T-cell (primary cell): ENCODE data around the gene KIF20B. TPM values are rescaled to one million over a fixed set of nuclear protein-coding genes. Genes with fewer than 3 reads are reported as not detected.

Experiments used
- ATAC-seq, 4 experiments: fragments of 200-7000 bp in 3 of 4; fragments of 150-1000 bp in 1 of 4; cut with Tn5 transposase; replicated peaks in 1 of 4; 1 replicate in 3 of 4; 2 replicates in 1 of 4; pipeline ENCODE4 v1.10.0; 2021; ENCODE audit warnings: moderate library complexity in 3 of 4, mild to moderate bottlenecking in 2 of 4, moderate number of reproducible peaks in 1 of 4
- CTCF ChIA-PET, 2 donors: fragments of 300-600 bp; sonication (Branson Sonifier 250); formaldehyde crosslinking; loops; one replicate each; lab custom pipeline; 2022; ENCODE audit warnings: antibody characterized with exemption in 2 of 2; lab: Charles Lee
- POLR2A ChIA-PET, 2 donors: fragments of 300-600 bp; sonication (Branson Sonifier 250); formaldehyde crosslinking; loops; one replicate each; lab custom pipeline; 2022; ENCODE audit warnings: antibody characterized with exemption in 2 of 2; lab: Charles Lee
- DNase-seq, 35 experiments: peaks; one replicate each; pipeline versions ENCODE4 v3.0.0 to v3.0.0-alpha.2; 2013 to 2023
- H3K27ac ChIP-seq: one replicate; pipeline ENCODE4 v1.5.1; 2013; ENCODE audit warnings: low read length
- H3K27me3 ChIP-seq, 2 experiments: replicated peaks in 1 of 2; 1 replicate in 1 of 2; 2 replicates in 1 of 2; pipeline versions ENCODE4 v1.6.1 to v1.7.0; 2013; ENCODE audit warnings: low read length in 1 of 2, mixed read lengths in 1 of 2; ENCODE audit not compliant: control insufficient read depth in 2 of 2, insufficient read depth in 2 of 2; ENCODE audit errors: extremely low read depth in 1 of 2
- H3K36me3 ChIP-seq, 2 donors: 1 replicate in 1 of 2; 2 replicates in 1 of 2; pipeline versions ENCODE4 v1.6.1 to v1.7.0; 2013; ENCODE audit warnings: low read length in 1 of 2; ENCODE audit not compliant: control insufficient read depth in 2 of 2, insufficient read depth in 1 of 2; ENCODE audit errors: extremely low read depth in 1 of 2
- H3K4me1 ChIP-seq, 2 experiments: 1 replicate in 1 of 2; 2 replicates in 1 of 2; pipeline versions ENCODE4 v1.6.1 to v1.7.0; 2013; ENCODE audit warnings: low read length in 2 of 2, mixed read lengths in 1 of 2; ENCODE audit not compliant: insufficient read depth in 2 of 2, control insufficient read depth in 1 of 2; ENCODE audit errors: extremely low read depth in 1 of 2
- H3K4me3 ChIP-seq, 2 donors: 1 replicate in 1 of 2; 2 replicates in 1 of 2; pipeline versions ENCODE4 v1.5.1 to v1.7.0; 2013; ENCODE audit warnings: mild to moderate bottlenecking in 2 of 2, low read length in 1 of 2, moderate library complexity in 1 of 2; ENCODE audit not compliant: control insufficient read depth in 1 of 2; ENCODE audit errors: extremely low read depth in 1 of 2
- H3K9me3 ChIP-seq: 2 replicates; pipeline ENCODE4 v1.7.0; 2013
- H3K27ac Mint-ChIP-seq, 2 donors: one replicate each; pipeline ENCODE4 v1.8.0; 2020 to 2021; ENCODE audit warnings: mild to moderate bottlenecking in 2 of 2, mixed read lengths in 2 of 2
- H3K27me3 Mint-ChIP-seq, 2 donors: one replicate each; pipeline ENCODE4 v1.8.0; 2021 to 2022; ENCODE audit warnings: mixed read lengths in 2 of 2
- H3K36me3 Mint-ChIP-seq: one replicate; pipeline ENCODE4 v1.8.0; 2021; ENCODE audit warnings: mixed read lengths
- H3K4me1 Mint-ChIP-seq, 3 donors: one replicate each; pipeline ENCODE4 v1.8.0; 2020 to 2022; ENCODE audit warnings: mixed read lengths in 3 of 3, mild to moderate bottlenecking in 1 of 3
- H3K4me3 Mint-ChIP-seq, 3 donors: one replicate each; pipeline ENCODE4 v1.8.0; 2020 to 2022; ENCODE audit warnings: mild to moderate bottlenecking in 3 of 3, mixed read lengths in 3 of 3, moderate library complexity in 3 of 3
- H3K9me3 Mint-ChIP-seq, 3 donors: one replicate each; pipeline ENCODE4 v1.8.0; 2020 to 2022; ENCODE audit warnings: mixed read lengths in 3 of 3
- WGBS: methylation state at CpG from one replicate; pipeline ENCODE4 v1.1.5; 2013; ENCODE audit warnings: missing lambda C conversion rate; ENCODE audit not compliant: insufficient coverage; 5-methylcytosine and 5-hydroxymethylcytosine counted together
- total RNA-seq, 35 experiments: library from RNA in 6 of 35; stranded (reverse) in 6 of 35; fragments of 120-200 nt in 1 of 35; gene quantifications; one replicate each; pipeline versions ENCODE4 v1.2.1 to v1.2.4 and lab custom pipeline; 2013 to 2026

KIF20B gene
- total RNA-seq, 5 donors from 2014 or later (not counting 1 experiment from before 2014, with no cell fraction given), result 17.6 to 21.5 (median 20.1) TPM

GRCh38 chr10:89773081-89773480 is 71.7 kb downstream of the KIF20B start:
- Histone ChIP-seq H3K4me1 (no peaks in the 10 kb centered on the region), H3K27me3 (no peaks in the 10 kb centered on the region), H3K27ac (no peak overlapping the region), H3K36me3 (peaks cover 0 to 8% of the 10 kb centered on the region in 2 donors), H3K4me3 (no peak overlapping the region), H3K9me3 (no peaks in the 10 kb centered on the region)
- Mint-ChIP-seq H3K9me3 (no peaks in the 10 kb centered on the region), H3K4me1 (no peaks in the 10 kb centered on the region), H3K36me3 (peaks cover 60% of the 10 kb centered on the region), H3K27ac (no peak overlapping the region), H3K27me3 (no peaks in the 10 kb centered on the region), H3K4me3 (no peak overlapping the region)
- no CpG with 5 or more reads among the region's 1 CpG for WGBS
- DNase-seq (no peak), ATAC-seq (no peak)
- ChIA-PET CTCF (no interaction called here), POLR2A (no interaction called here)

DNA sequence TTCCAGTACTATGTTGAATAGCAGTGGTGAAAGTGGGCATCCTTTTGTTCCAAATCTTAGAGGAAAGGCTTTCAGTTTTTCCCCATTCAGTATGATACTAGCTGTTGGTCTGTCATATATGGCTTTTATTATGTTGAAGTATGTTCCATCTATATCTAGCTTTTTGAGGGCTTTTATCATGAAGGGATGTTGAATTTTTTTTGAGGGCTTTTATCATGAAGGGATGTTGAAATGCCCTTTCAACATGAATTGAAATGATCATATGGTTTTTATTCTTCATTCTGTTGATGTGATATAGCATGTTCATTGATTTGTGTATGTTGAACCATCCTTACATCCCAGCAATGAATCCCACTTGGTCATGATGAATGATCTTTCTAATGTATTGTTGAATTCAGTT is 75.3 kb downstream of the KIF20B start:
- Mint-ChIP-seq H3K4me3 (no peak overlapping the region), H3K4me1 (no peaks in the 10 kb centered on the region), H3K27ac (no peak overlapping the region), H3K36me3 (peaks cover 55% of the 10 kb centered on the region), H3K27me3 (no peaks in the 10 kb centered on the region), H3K9me3 (no peaks in the 10 kb centered on the region)
- Histone ChIP-seq H3K27me3 (no peaks in the 10 kb centered on the region), H3K4me1 (no peaks in the 10 kb centered on the region), H3K4me3 (no peak overlapping the region), H3K27ac (no peak overlapping the region), H3K36me3 (peaks cover 1 to 3% of the 10 kb centered on the region in 2 donors), H3K9me3 (no peaks in the 10 kb centered on the region)
- ATAC-seq, result no peak
- CTCF ChIA-PET, result no interaction called here
- POLR2A ChIA-PET, result no interaction called here
- no peak for DNase-seq

DNA sequence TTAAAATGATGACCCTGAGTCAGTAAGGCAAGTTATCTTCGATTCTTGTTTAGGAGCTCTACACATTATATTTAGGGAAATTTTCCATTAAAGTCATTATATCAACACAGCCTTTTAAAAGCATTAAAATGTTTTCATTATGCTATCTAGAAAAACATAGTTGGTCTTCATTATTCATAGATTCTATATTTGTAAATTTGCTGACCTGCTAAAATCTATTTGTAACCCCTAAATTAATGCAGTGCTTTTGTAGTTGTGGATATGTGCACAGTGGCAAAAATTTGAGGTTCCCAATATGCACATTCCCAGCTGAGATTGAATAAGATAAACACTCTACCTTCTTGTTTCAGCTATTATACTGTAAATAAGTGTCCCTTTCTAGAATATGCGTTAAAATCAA is 81.1 kb downstream of the KIF20B start:
- Mint-ChIP-seq H3K27me3 (no peaks in the 10 kb centered on the region), H3K4me1 (no peaks in the 10 kb centered on the region), H3K9me3 (no peaks in the 10 kb centered on the region), H3K4me3 (no peak overlapping the region), H3K27ac (no peak overlapping the region), H3K36me3 (peaks cover 19% of the 10 kb centered on the region)
- Histone ChIP-seq H3K9me3 (no peaks in the 10 kb centered on the region), H3K4me1 (no peaks in the 10 kb centered on the region), H3K27ac (no peak overlapping the region), H3K36me3 (peaks cover 0 to 2% of the 10 kb centered on the region in 2 donors), H3K4me3 (no peak overlapping the region), H3K27me3 (no peaks in the 10 kb centered on the region)
- ATAC-seq (no peak), DNase-seq (no peak)
- ChIA-PET POLR2A (no interaction called here), CTCF (no interaction called here)
- no CpG with 5 or more reads among the region's 2 CpGs for WGBS

DNA sequence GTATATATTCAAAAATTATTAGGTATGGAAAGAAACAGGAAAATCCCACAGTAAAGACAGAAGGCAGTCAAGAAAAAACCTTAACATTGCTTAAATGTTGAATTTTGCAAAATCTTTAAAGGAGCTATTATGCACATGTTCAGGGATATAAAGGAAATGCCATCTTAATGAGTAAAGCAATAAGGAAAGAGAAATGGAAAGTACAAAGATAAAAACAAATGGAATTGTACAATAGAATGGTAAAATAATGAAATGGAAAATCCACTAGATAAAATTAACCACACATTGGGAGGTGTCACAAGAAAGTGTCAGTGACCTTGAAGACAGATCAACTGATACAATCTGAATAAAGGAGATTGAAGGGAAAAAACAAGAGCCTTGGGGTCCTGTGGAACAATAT is 82.0 kb downstream of the KIF20B start:
- no peaks in the 10 kb centered on the region for H3K4me1 Mint-ChIP-seq
- no peak for ATAC-seq
- Histone ChIP-seq H3K27me3 (no peaks in the 10 kb centered on the region), H3K27ac (no peak overlapping the region), H3K36me3 (peaks cover 0 to 2% of the 10 kb centered on the region in 2 donors), H3K4me3 (no peak overlapping the region), H3K4me1 (no peaks in the 10 kb centered on the region), H3K9me3 (no peaks in the 10 kb centered on the region)
- H3K27ac Mint-ChIP-seq, result no peak overlapping the region
- POLR2A ChIA-PET, result no interaction called here
- H3K36me3 Mint-ChIP-seq, result peaks cover 13% of the 10 kb centered on the region
- CTCF ChIA-PET, result interaction anchor here in 1 of 2 donors (0.5 kb wide), 1 partner anchor 304 kb away, joined by 8 read pairs; no protein-coding TSS in a partner anchor
- no peak overlapping the region for H3K4me3 Mint-ChIP-seq
- H3K27me3 Mint-ChIP-seq, result no peaks in the 10 kb centered on the region
- DNase-seq, result no peak
- no peaks in the 10 kb centered on the region for H3K9me3 Mint-ChIP-seq

DNA sequence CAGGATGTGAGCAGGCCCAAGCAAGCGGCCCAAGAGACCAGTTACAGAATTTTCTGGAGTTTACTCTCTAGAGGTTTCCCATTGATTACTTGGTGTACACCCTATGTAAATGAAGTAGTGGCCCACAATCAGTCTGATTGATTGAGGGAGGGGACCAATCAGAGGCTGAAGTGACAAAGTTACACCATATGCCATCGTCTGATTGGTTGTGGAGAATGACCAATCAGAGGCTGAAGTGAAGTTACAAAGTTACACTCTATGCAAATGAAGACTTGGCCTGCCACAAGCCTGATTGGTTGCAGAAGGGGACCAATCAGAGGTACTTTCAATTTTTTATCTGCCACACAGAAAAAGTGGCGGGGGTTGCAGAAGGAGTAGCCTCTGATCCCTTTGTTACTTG is 83.7 kb downstream of the KIF20B start:
- Mint-ChIP-seq H3K27ac (no peak overlapping the region), H3K9me3 (no peaks in the 10 kb centered on the region), H3K4me1 (peaks cover 0 to 5% (median 0%) of the 10 kb centered on the region in 3 donors), H3K27me3 (peaks cover 0 to 9% of the 10 kb centered on the region in 2 donors), H3K36me3 (peaks cover under 1% of the 10 kb centered on the region), H3K4me3 (no peak overlapping the region)
- Histone ChIP-seq H3K9me3 (no peaks in the 10 kb centered on the region), H3K36me3 (peaks cover 0 to 2% of the 10 kb centered on the region in 2 donors), H3K27me3 (peaks cover 0 to 6% of the 10 kb centered on the region in 2 experiments), H3K4me1 (peaks cover 0 to 4% of the 10 kb centered on the region in 2 experiments), H3K27ac (no peak overlapping the region), H3K4me3 (no peak overlapping the region)
- DNase-seq (no peak), ATAC-seq (no peak)
- CTCF ChIA-PET, result no interaction called here
- POLR2A ChIA-PET, result no interaction called here
- WGBS, result 100% methylated on average over 1 of the region's 3 CpGs

GRCh38 chr10:89789188-89789877 is 87.9 kb downstream of the KIF20B start:
- H3K9me3 ChIP-seq, result no peaks in the 10 kb centered on the region
- Mint-ChIP-seq H3K9me3 (no peaks in the 10 kb centered on the region), H3K27ac (no peak overlapping the region), H3K4me1 (peaks cover 0 to 5% (median 0%) of the 10 kb centered on the region in 3 donors), H3K27me3 (peaks cover 0 to 18% of the 10 kb centered on the region in 2 donors), H3K36me3 (no peaks in the 10 kb centered on the region), H3K4me3 (no peak overlapping the region)
- no peak overlapping the region for H3K4me3 ChIP-seq
- DNase-seq (no peak), ATAC-seq (no peak)
- WGBS, result 44% methylated on average over 5 of the region's 7 CpGs
- no peaks in the 10 kb centered on the region for H3K36me3 ChIP-seq
- H3K27ac ChIP-seq, result no peak overlapping the region
- ChIA-PET CTCF (no interaction called here), POLR2A (no interaction called here)
- H3K4me1 ChIP-seq, result peaks cover 0 to 4% of the 10 kb centered on the region in 2 experiments
- H3K27me3 ChIP-seq, result peaks cover 0 to 6% of the 10 kb centered on the region in 2 experiments
